NCI-H774 (cell line): ENCODE measurements around the gene MPP3.
A peak's percentile ranks its signal among the peaks of the same experiment; 100 is the strongest.

Experiments
- DNase-seq: peaks from one replicate; lab custom pipeline; 2025; lab: John Stamatoyannopoulos, UW

Gene MPP3

DNA sequence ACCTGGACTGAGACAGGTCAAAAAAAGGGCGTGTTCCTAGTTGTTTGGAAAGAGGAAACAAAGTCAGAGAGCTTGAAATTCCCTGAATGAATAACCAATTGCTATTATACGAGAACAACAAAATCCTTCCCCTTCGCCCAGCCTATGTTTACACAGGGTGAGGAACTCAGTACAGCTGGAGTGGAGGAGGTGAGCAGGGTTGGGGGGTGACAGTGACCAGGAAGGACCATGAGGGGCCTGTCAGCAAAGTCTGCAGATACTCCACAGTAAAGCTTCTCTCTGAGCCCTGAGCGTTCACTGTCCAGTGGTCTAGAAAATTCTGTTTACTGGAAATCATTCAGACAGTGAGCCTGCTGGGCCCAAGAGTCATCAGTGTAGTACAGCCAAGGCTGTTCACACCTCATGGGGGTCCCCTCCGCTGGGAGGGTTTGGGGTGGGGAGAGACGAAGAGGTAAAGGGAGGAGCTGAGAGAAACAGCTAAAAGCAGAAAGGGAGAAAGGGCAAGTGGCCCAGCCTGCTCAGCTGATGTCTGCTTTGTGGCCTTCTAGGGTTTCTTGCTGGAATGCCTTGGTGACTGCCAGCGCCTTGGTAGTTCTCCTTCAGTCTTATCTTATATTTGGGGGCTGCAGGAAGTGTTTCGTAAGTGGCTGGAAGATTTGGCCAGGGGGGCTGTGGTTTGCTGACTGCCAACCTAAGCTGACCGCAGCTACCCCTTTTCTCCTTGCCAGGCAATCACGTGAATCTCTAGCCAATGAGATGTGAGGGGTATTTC, 59.9 kb downstream of the MPP3 start:
- no peak for DNase-seq

GRCh38 chr17:43771463-43771862, 61.5 kb downstream of the MPP3 start:
- no peak for DNase-seq

GRCh38 chr17:43770957-43771356, 62.0 kb downstream of the MPP3 start:
- DNase-seq: no peak

GRCh38 chr17:43769859-43770258, 63.1 kb downstream of the MPP3 start:
- no peak for DNase-seq

DNA sequence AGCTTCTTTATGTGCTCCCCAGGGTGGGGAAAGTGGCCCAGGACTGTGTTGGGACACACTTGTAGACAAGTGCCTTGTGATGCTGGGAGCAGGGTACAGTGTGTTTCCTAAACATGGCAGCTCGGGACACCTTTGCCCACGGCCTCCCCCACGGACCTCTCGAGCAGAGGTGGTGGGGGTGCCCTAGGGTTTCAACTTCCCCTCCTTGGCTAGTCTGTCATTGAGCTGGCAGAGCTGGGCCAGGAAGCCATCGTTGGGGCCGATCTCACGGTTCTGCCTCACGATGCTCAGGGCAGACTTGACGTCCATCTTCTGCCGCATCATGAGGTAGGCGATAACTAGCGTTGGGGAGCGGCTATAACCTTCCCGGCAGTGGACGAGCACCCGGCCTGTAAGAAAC, 63.5 kb downstream of the MPP3 start:
- no peak for DNase-seq

- no peak for DNase-seq
Observed at GRCh38 chr17:43768943-43769342, 64.0 kb downstream of the MPP3 start.

GRCh38 chr17:43768382-43768781, 64.6 kb downstream of the MPP3 start:
- DNase-seq: no peak

DNA sequence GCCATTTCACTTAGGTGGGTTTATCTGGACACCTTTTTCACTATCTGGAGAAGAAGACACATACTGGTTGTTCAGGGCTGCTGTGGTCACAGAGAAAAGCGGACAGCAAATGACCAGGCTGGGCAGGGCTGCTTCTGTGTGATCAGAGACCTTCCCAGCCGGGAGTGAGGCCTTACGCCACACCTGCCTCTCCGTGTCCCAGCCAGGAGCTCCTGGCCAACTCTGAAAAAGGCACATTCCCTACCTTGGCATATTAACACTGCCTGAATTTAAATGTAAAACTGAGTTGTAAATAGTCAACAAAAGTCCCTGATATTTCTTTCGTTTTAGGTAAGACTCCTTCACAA, 65.3 kb downstream of the MPP3 start:
- no peak for DNase-seq

DNA sequence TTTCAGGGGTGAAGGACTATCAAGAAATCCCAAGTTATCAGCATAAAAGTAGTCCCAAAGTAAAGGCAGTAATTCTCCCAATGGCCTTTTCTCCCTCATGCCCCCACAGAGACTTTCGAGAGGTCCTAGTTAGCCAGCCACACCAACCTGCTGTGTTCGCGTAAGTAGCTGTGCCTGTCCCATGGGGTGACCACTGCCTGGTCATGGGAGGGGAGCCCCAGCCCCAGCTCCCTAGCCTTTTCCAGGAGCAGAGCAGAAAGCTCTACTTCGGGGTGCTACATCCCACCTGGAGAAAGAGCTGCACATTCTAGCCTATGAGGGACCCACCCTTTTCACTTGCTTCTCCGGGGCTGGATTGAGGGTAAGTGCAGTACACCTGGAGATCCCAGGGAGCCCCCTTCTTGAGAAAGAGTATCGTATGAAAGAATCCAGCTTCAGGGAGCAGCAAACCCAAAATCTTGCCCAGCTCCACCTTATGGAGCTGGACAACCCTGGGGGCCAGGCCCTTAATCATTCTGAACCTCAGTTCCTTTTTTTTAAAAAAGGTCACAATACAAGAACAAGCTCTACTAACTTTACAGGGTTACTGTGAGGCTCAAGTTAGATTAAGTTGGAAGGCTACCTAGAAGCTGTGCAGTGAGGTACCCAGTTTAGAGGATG, 65.8 kb downstream of the MPP3 start:
- no peak for DNase-seq

DNA sequence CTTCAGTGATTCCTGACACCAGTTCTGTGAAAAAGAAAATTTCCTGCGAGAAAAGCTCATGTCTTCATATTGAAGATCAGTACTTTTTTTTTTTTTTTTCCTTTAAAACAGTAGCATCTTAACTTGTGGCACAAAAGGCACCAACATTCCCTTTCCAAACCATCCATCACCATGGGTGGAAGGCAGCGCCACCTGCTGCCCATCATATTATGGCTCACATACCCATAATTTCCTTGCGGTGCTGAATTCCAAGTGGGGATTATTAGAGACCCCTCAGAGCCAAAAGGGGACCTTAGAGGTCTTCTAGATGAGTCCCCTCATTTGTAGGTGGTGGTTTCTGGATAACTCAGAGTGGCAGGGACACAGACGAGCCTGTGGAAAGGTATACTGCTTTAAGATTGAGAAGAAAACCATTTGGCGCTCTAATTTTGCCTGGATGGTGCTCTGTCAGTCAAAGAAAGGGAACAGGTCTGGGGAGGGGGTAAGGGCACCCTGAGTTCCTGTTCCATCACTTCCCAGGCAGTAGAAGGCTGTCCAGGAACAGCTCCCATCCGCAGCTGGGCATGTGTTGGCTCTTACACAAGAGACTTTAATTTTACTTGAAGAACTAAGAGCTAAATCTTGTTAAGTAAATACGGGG, 66.4 kb downstream of the MPP3 start:
- peak; percentile 1 for DNase-seq

GRCh38 chr17:43760254-43760852, 72.6 kb downstream of the MPP3 start:
- peak; percentile 89 for DNase-seq

DNA sequence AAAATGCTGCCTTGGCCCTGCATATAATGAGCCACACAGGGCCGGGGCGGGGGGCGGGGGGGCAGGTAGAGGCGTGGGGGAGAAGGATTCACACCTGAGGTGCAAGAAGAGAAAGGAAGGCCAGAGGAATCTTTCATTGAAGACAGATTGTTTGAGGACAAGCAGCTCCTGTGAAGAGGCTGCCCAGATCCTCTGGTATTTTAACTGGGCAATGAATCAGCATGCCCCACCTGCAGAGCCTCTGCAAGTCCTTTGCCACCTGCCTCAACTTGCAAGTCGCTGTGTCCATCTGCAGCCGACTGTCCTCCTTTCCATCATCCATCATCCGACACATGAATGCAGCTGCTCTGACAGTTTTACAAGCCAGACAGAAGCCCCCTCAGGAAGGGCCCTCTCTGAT, 73.1 kb downstream of the MPP3 start:
- no peak for DNase-seq

- no peak for DNase-seq
Observed at GRCh38 chr17:43758497-43759174, 74.3 kb downstream of the MPP3 start, which contains the start of gene SOST. Gene SOST, minus strand, starts transcription at chr17:43758791. Its CDS starts 50 bp downstream, at chr17:43758741.

DNA sequence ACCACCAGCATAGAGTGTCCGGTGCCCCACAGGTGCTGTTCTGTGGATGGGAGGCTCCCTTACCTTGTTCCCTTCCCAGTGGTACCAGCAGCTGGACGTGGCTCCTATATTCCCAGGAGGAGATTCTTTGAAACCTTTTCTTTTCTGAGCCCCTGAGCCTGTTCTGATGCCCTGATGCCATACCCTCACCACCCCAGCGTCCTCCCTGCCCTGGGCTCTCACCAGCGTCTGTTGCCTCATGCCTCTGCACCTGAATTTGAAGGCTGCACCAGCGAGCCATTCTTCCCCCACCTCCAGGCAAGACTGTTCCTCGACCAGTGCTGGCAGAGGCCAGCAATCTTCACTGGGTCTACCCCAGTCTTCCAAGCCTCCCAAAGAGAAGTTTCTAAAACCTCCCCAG, 74.9 kb downstream of the MPP3 start:
- DNase-seq: no peak

DNA sequence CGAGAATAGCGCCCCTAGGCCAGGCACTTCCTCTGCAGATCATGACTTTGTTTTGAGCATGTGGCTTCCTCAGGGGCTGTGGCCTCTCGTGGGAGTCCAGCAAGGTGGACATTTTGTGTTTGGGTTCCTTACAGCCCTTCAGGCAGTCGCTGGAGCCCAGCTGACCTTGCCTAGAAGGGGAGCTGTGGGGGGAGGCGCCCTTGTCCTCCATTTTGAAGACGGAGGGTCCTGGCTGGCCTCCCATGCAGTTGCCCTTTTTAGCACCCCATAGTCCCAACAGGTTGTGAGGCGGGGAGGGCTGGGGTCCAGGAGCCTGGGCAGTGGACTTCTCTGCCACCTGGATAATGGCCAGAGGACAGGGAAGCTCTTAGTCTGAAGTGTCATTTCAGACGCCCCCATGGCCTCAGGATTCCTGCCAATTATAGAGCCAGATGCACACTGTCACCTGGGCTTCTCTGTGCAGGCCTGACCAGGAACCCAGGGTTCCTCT, 75.7 kb downstream of the MPP3 start:
- DNase-seq: no peak

DNA sequence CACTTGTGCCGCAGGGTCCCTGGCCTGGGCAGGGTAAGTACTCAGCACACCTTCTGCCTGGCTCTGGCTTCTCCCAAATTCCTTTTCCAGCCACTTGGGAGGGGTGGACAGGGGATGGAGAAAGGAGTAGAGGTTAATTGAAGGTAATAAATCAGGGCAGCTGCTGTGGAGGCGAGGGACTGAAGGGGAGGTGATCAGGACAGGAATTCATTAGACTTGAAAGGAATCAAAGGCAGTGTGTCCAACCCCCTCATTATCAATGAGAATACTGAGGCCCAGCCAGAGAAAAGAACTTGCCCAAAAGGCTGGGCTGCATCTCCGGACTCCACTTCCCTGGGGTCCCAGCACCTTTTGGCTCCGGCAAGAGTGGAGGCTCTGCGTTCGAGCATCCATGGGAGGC, 76.7 kb downstream of the MPP3 start:
- no peak for DNase-seq

DNA sequence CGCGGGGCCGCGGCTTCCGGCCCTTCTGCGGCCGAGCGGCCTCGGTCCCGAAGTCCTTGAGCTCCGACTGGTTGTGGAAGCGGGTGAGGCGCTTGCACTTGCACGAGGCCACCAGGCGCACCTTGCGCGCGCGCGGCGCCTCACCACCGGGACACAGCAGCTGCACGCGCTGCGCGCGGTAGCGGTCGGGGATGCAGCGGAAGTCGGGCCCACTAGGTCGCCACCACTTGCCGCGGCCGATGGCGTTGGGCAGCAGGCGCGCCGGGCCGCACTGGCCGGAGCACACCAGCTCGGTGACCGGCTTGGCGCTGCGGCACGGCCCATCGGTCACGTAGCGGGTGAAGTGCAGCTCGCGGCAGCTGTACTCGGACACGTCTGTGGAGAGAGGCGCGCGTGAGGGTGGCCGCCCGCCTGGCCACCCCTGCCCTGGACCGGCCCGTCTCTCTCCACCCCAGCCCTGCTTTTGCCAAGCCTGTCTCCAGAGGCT, 77.5 kb downstream of the MPP3 start:
- DNase-seq: no peak

GRCh38 chr17:43754947-43755346, 78.0 kb downstream of the MPP3 start:
- DNase-seq: no peak

- DNase-seq: no peak
Observed at GRCh38 chr17:43753493-43754129, 79.3 kb downstream of the MPP3 start.
